Panc1 (cell line): ENCODE measurements around the gene ANKRD42. TPM values are rescaled to one million over a fixed set of nuclear protein-coding genes. Genes with fewer than 3 reads are reported as not detected.

Experiments used
- ATAC-seq: fragments of 200-7000 bp; cut with Tn5 transposase; 2 replicates; pipeline ENCODE4 v1.9.1; 2020; ENCODE audit warnings: mild to moderate bottlenecking, moderate library complexity
- BruUV-seq: library from RNA; stranded (reverse); fragments of 400-500 nt; replicated peaks from 2 replicates; lab custom pipeline; 2021; lab: Mats Ljungman, UMichigan
- CTCF ChIA-PET: fragments of 300-600 bp; sonication (Branson Sonifier 250); formaldehyde crosslinking; loops from one replicate; lab custom pipeline; 2022; ENCODE audit warnings: antibody characterized with exemption; lab: Charles Lee
- POLR2A ChIA-PET: fragments of 300-600 bp; sonication (Branson Sonifier 250); formaldehyde crosslinking; loops from one replicate; lab custom pipeline; 2022; ENCODE audit warnings: antibody characterized with exemption; lab: Charles Lee
- DNase-seq: peaks from one replicate; pipeline ENCODE4 v3.0.0-alpha.2; 2010; ENCODE audit warnings: low read depth, low spot score
- H3K27ac ChIP-seq: 2 replicates; pipeline ENCODE4 v1.5.1; 2011; ENCODE audit warnings: mild to moderate bottlenecking, low read length, inconsistent platforms
- H3K27me3 ChIP-seq: fragments of 200-500 bp; sonication (Bioruptor generic); 2 replicates; pipeline ENCODE4 v1.6.0; 2014; ENCODE audit warnings: low read length, inconsistent platforms; ENCODE audit not compliant: control insufficient read depth, insufficient read depth
- H3K36me3 ChIP-seq: fragments of 200-500 bp; sonication (Bioruptor generic); 2 replicates; pipeline ENCODE4 v1.5.1; 2014; ENCODE audit warnings: inconsistent platforms, mild to moderate bottlenecking, low read length, moderate library complexity; ENCODE audit not compliant: control insufficient read depth, insufficient read depth
- H3K4me1 ChIP-seq: 2 replicates; pipeline ENCODE4 v1.5.1; 2011; ENCODE audit warnings: inconsistent platforms, mild to moderate bottlenecking, low read length, moderate library complexity; ENCODE audit not compliant: control insufficient read depth, insufficient read depth
- H3K4me3 ChIP-seq, 2 experiments: 2 replicates each; pipeline ENCODE4 v1.5.1; 2011 to 2012; ENCODE audit warnings: low read depth in 2 of 2, low read length in 2 of 2, mild to moderate bottlenecking in 2 of 2, inconsistent platforms in 1 of 2, moderate library complexity in 1 of 2
- H3K9me3 ChIP-seq: fragments of 200-500 bp; sonication (Bioruptor generic); 2 replicates; pipeline ENCODE4 v1.5.1; 2014; ENCODE audit warnings: low read depth, mild to moderate bottlenecking, inconsistent platforms, low read length, moderate library complexity; ENCODE audit not compliant: control insufficient read depth, insufficient read depth
- CTCF ChIP-seq: fragments of 450-650 bp; IDR thresholded peaks from 2 replicates; pipeline ENCODE4 v1.5.1; 2017; ENCODE audit warnings: mild to moderate bottlenecking
- POLR2AphosphoS5 ChIP-seq: IDR thresholded peaks from 2 replicates; pipeline ENCODE4 v1.6.1; 2012; ENCODE audit warnings: mild to moderate bottlenecking, low read depth, low read length, moderate library complexity
- REST ChIP-seq, 2 experiments: IDR thresholded peaks; 2 replicates each; pipeline ENCODE4 v1.6.1; 2011 to 2012; ENCODE audit warnings: low read depth in 2 of 2, control low read depth in 1 of 2, low read length in 1 of 2, mild to moderate bottlenecking in 1 of 2, moderate library complexity in 1 of 2; ENCODE audit not compliant: insufficient read depth in 1 of 2
- SIN3A ChIP-seq: IDR thresholded peaks from 2 replicates; pipeline ENCODE4 v1.6.1; 2012; ENCODE audit warnings: low read depth, mild to moderate bottlenecking, low read length, moderate library complexity, borderline replicate concordance; ENCODE audit not compliant: insufficient read depth
- TCF7L2 ChIP-seq: IDR thresholded peaks from 2 replicates; pipeline ENCODE4 v1.6.1; 2011; ENCODE audit warnings: mild to moderate bottlenecking, low read depth, low read length, inconsistent platforms
- in situ Hi-C: cut with HindIII; loops from 2 replicates; pipeline ENCODE4 v1.10.0; 2016; ENCODE audit warnings: low sequenced_read_pairs, low pct_unique_long_range_greater_than_20kb
- intact Hi-C: fragments of 100-400 bp; cut with micrococcal nuclease; formaldehyde crosslinking; loops from one replicate; pipeline ENCODE4 v1.10.0; 2022; ENCODE audit not compliant: unreplicated experiment
- total RNA-seq: library from RNA; stranded (reverse); gene quantifications from one replicate; pipeline ENCODE4 v1.2.1, GENCODE V29; 2021; ENCODE audit not compliant: unreplicated experiment

The ANKRD42 gene
- total RNA-seq, 1 experiment from 2014 or later = 14.8 TPM

GRCh38 chr11:83249445-83249844 lies 55.9 kb downstream of the ANKRD42 start:
- no peaks in the 10 kb centered on the region for H3K4me1 ChIP-seq
- no peak for TF ChIP-seq SIN3A
- TF ChIP-seq REST (IDR thresholded peaks at IDR 0.05; ENCODE audit: insufficient read depth in 1 of 2, low read depth in 2 of 2, low read length in 1 of 2) = no peak
- no peak for TF ChIP-seq CTCF
- TF ChIP-seq TCF7L2 = no peak
- TF ChIP-seq POLR2AphosphoS5 = no peak
- BruUV-seq = no TSS peak
- no peak for ATAC-seq
- no peaks in the 10 kb centered on the region for H3K36me3 ChIP-seq
- H3K27me3 ChIP-seq = no peaks in the 10 kb centered on the region
- intact Hi-C loops = loop anchor here (10.0 kb wide), 1 partner anchor 165 kb away; no protein-coding TSS in a partner anchor
- H3K27ac ChIP-seq = no peak overlapping the region
- no peak for DNase-seq
- H3K9me3 ChIP-seq = no peaks in the 10 kb centered on the region
- ChIA-PET POLR2A (no interaction called here), CTCF (interaction anchor here (0.6 to 1.5 kb wide), 3 partner anchors 12 to 859 kb away, joined by 3 to 4 read pairs (median 3); no protein-coding TSS in a partner anchor)
- H3K4me3 ChIP-seq = no peak overlapping the region
- in situ Hi-C loops = no loop called here

- Histone ChIP-seq H3K9me3 (no peaks in the 10 kb centered on the region), H3K4me3 (no peak overlapping the region), H3K27me3 (no peaks in the 10 kb centered on the region), H3K4me1 (no peaks in the 10 kb centered on the region), H3K36me3 (no peaks in the 10 kb centered on the region), H3K27ac (no peak overlapping the region)
- DNase-seq (no peak), ATAC-seq (peak; percentile 88)
- intact Hi-C loops = loop anchor here (10.0 kb wide), 1 partner anchor 165 kb away; no protein-coding TSS in a partner anchor
- in situ Hi-C loops = no loop called here
- CTCF ChIA-PET = interaction anchor here (0.6 to 1.5 kb wide), 5 partner anchors 10 to 1902 kb away, joined by 3 to 7 read pairs (median 4); no protein-coding TSS in a partner anchor
- POLR2A ChIA-PET = interaction anchor here (0.6 kb wide), 1 partner anchor 32 kb away, joined by 3 read pairs; no protein-coding TSS in a partner anchor
- no TSS peak for BruUV-seq
- TF ChIP-seq TCF7L2 = no peak
- TF ChIP-seq CTCF = peak; percentile 78; the same call in 1 of the 2 replicates
These were observed 56.6 kb downstream of the ANKRD42 start for GRCh38 chr11:83249972-83250593.
